ENCODE data around the gene TMEM108.

The TMEM108 gene

GRCh38 chr3:133112666-133113065 is 74.5 kb downstream of the TMEM108 start:
- no peak overlapping the region for H3K4me3 ChIP-seq (ENCODE audit: low read depth, low read length)
- no peak for TF ChIP-seq CTCF (IDR thresholded peaks at IDR 0.05; ENCODE audit: insufficient read depth, low read depth, low read length, missing control alignments)
- DNase-seq (ENCODE audit: low read depth), result no peak

- no peak for DNase-seq (ENCODE audit: low read depth)
- no peak for TF ChIP-seq CTCF (IDR thresholded peaks at IDR 0.05; ENCODE audit: insufficient read depth, low read depth, low read length, missing control alignments)
- no peak overlapping the region for H3K4me3 ChIP-seq (ENCODE audit: low read depth, low read length)
Measured at GRCh38 chr3:133113526-133113925, 75.3 kb downstream of the TMEM108 start.

GRCh38 chr3:133113927-133114597 is 75.9 kb downstream of the TMEM108 start:
- no peak for TF ChIP-seq CTCF (IDR thresholded peaks at IDR 0.05; ENCODE audit: insufficient read depth, low read depth, low read length, missing control alignments)
- DNase-seq (ENCODE audit: low read depth), result no peak
- H3K4me3 ChIP-seq (ENCODE audit: low read depth, low read length), result no peak overlapping the region

GRCh38 chr3:133115176-133115575 is 77.0 kb downstream of the TMEM108 start:
- DNase-seq (ENCODE audit: low read depth), result no peak
- no peak overlapping the region for H3K4me3 ChIP-seq (ENCODE audit: low read depth, low read length)
- no peak for TF ChIP-seq CTCF (IDR thresholded peaks at IDR 0.05; ENCODE audit: insufficient read depth, low read depth, low read length, missing control alignments)

- no peak for TF ChIP-seq CTCF (IDR thresholded peaks at IDR 0.05; ENCODE audit: insufficient read depth, low read depth, low read length, missing control alignments)
- no peak for DNase-seq (ENCODE audit: low read depth)
- no peak overlapping the region for H3K4me3 ChIP-seq (ENCODE audit: low read depth, low read length)
Measured at GRCh38 chr3:133117342-133117741, 79.2 kb downstream of the TMEM108 start.

- DNase-seq (ENCODE audit: low read depth), result no peak
- TF ChIP-seq CTCF (IDR thresholded peaks at IDR 0.05; ENCODE audit: insufficient read depth, low read depth, low read length, missing control alignments), result no peak
- H3K4me3 ChIP-seq (ENCODE audit: low read depth, low read length), result no peak overlapping the region
Measured at GRCh38 chr3:133119176-133119575, 81.0 kb downstream of the TMEM108 start.

GRCh38 chr3:133121450-133121849 is 83.3 kb downstream of the TMEM108 start:
- no peak for TF ChIP-seq CTCF (IDR thresholded peaks at IDR 0.05; ENCODE audit: insufficient read depth, low read depth, low read length, missing control alignments)

More at GRCh38 chr3:133121450-133121849, 83.3 kb downstream of the TMEM108 start:
- H3K4me3 ChIP-seq (ENCODE audit: low read depth, low read length), result no peak overlapping the region
- no peak for DNase-seq (ENCODE audit: low read depth)
